Right atrium auricular region (tissue), 2 donors: ENCODE data around the gene SATB1. TPM values are rescaled to one million over a fixed set of nuclear protein-coding genes. Genes with fewer than 3 reads are reported as not detected.

Source experiments
- DNase-seq: peaks from one replicate; pipeline ENCODE4 v3.0.0-alpha.2; 2019; ENCODE audit warnings: low spot score
- H3K27ac ChIP-seq, 2 donors: fragments of 200-600 bp; sonication (generic); 1 replicate in 1 of 2; 2 replicates in 1 of 2; pipeline ENCODE4 v1.5.1; 2016 to 2019
- H3K27me3 ChIP-seq, 2 donors: fragments of 200-600 bp; sonication (generic); one replicate each; pipeline versions ENCODE4 v1.5.1 to v1.6.0; 2017 to 2019
- H3K36me3 ChIP-seq: fragments of 200-600 bp; sonication (generic); one replicate; pipeline ENCODE4 v1.5.1; 2016
- H3K4me1 ChIP-seq, 2 donors: fragments of 200-600 bp; sonication (generic); one replicate each; pipeline versions ENCODE4 v1.5.1 to v1.6.0; 2017 to 2019
- H3K4me3 ChIP-seq, 2 donors: fragments of 200-600 bp; sonication (generic); 1 replicate in 1 of 2; 2 replicates in 1 of 2; pipeline ENCODE4 v1.5.1; 2017 to 2019; ENCODE audit warnings: mild to moderate bottlenecking in 1 of 2, moderate library complexity in 1 of 2
- H3K9me3 ChIP-seq, 2 donors: fragments of 200-600 bp; sonication (generic); one replicate each; pipeline ENCODE4 v1.5.1; 2019
- CTCF ChIP-seq, 2 donors: fragments of 200-600 bp; sonication (generic); IDR thresholded peaks; one replicate each; pipeline ENCODE4 v1.5.1; 2019; ENCODE audit warnings: antibody characterized with exemption in 2 of 2
- total RNA-seq, 2 donors: library from RNA; depleted of rRNA; stranded (reverse); fragments of >200 nt; gene quantifications; one replicate each; pipeline ENCODE4 v1.1.0, GENCODE V29; 2016

The SATB1 gene
- total RNA-seq, 2 donors from 2014 or later, result 41.6 to 45.2 TPM

- Histone ChIP-seq H3K4me1 (no peaks in the 10 kb centered on the region), H3K27me3 (no peaks in the 10 kb centered on the region), H3K27ac (no peak overlapping the region), H3K36me3 (peaks cover 4% of the 10 kb centered on the region), H3K4me3 (no peak overlapping the region), H3K9me3 (no peaks in the 10 kb centered on the region)
- DNase-seq, result no peak
- TF ChIP-seq CTCF (IDR thresholded peaks at IDR 0.05), result no peak
Observed at GRCh38 chr3:18382760-18383369, 42.3 kb downstream of the SATB1 start.

DNA sequence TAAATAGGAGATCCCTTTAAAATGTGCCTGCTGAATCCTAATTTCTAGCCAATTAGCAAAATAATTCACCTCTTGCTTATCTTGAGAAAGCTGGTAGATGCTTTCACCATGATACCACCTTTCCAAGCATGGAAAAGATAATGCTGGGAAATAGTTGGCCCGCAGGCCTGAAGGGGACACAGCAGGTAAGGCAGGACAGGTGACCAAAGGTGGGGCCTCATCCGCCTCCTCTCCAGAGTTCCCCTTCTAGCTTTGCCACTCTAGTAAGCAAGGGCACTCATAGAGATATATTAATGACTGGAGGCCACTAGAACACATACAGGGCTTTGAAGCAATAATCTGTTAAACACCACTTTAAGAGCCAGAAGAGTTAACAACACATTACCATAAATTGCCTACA is 45.5 kb downstream of the SATB1 start:
- no peak for TF ChIP-seq CTCF (IDR thresholded peaks at IDR 0.05)
- Histone ChIP-seq H3K36me3 (peaks cover 14% of the 10 kb centered on the region), H3K4me1 (no peaks in the 10 kb centered on the region), H3K9me3 (no peaks in the 10 kb centered on the region), H3K27me3 (no peaks in the 10 kb centered on the region), H3K4me3 (no peak overlapping the region), H3K27ac (no peak overlapping the region)
- DNase-seq, result no peak

DNA sequence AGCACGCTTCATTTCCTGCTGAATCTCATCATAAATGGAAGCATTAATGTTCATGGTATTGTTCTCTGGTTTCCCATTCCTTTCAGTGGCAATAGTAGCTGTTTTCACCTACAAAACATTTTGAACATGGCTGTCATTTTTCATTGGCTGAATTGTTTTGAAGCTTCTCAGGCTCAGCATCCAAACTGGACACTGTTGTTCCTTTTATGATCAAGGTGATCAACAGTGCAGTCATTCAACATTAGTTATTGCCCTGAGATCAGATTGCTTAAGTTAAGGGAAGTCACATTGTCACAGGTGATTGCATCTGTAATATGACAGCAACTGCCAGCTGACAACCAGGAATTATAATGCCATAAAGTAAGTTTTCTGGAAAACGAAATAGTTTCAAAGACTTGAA is 46.9 kb downstream of the SATB1 start:
- H3K36me3 ChIP-seq, result peaks cover 14% of the 10 kb centered on the region
- H3K9me3 ChIP-seq, result no peaks in the 10 kb centered on the region

GRCh38 chr3:18376682-18377081 is 48.5 kb downstream of the SATB1 start:
- peaks cover 18% of the 10 kb centered on the region for H3K36me3 ChIP-seq
- no peak overlapping the region for H3K4me3 ChIP-seq
- H3K27me3 ChIP-seq, result no peaks in the 10 kb centered on the region
- H3K27ac ChIP-seq, result no peak overlapping the region
- no peaks in the 10 kb centered on the region for H3K9me3 ChIP-seq
- H3K4me1 ChIP-seq, result no peaks in the 10 kb centered on the region
- DNase-seq, result no peak
- no peak for TF ChIP-seq CTCF (IDR thresholded peaks at IDR 0.05)

More for the DNA sequence above, 46.9 kb downstream of the SATB1 start:
- H3K27me3 ChIP-seq, result no peaks in the 10 kb centered on the region
- H3K4me1 ChIP-seq, result no peaks in the 10 kb centered on the region
- TF ChIP-seq CTCF (IDR thresholded peaks at IDR 0.05), result no peak
- no peak overlapping the region for H3K4me3 ChIP-seq
- no peak for DNase-seq
- no peak overlapping the region for H3K27ac ChIP-seq

DNA sequence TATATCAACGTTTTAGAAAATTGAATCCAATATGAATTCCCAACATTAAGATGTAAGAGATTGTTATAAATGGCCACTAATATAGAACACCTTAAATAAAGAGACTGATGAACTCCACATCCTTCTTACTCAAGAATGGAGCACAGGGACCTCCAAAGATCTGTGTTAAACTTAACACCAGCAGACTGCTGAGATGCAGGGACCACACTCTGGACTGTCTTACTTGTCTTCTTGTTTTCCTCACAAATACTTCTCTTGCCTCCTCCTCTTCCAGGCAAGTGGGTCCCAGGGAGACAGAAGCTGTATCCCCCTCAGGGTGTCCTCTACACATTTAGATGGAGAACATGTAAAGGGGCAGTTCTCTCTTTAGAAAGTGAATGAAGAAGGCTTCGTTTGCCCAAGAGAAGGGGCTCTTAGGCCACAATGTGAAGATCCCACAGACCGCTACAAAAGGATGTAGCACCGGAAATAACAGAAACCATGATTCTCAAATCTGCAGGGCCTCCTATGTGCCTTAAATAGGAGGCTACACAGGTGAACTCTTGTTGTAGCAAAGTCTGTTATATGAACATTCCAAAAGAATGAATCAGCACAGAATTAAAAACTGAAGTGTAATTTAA is 52.2 kb downstream of the SATB1 start:
- H3K27ac ChIP-seq, result no peak overlapping the region
- H3K27me3 ChIP-seq, result no peaks in the 10 kb centered on the region
- H3K9me3 ChIP-seq, result no peaks in the 10 kb centered on the region
- no peak for DNase-seq
- no peak for TF ChIP-seq CTCF (IDR thresholded peaks at IDR 0.05)
- peaks cover 18% of the 10 kb centered on the region for H3K36me3 ChIP-seq
- no peak overlapping the region for H3K4me3 ChIP-seq
- H3K4me1 ChIP-seq, result no peaks in the 10 kb centered on the region

DNA sequence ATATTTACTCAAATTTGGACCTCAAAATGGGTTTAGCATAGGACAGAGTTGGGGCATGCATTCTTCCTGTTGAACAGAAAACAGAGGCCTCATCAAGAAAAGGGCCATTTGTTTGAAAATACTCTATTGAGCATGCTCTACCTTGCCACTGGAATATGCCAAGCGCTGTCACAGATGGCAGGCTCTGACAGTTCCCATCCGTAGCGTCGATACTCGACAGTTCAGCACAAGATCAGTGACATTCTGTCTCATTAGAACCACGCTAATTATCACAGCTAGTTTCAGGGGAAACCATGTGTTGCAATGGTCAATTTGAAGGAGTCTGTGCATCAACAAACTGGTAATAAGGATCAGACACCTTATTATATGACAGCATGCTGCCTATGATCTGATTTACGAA is 54.5 kb downstream of the SATB1 start:
- TF ChIP-seq CTCF (IDR thresholded peaks at IDR 0.05), result no peak
- Histone ChIP-seq H3K27ac (no peak overlapping the region), H3K27me3 (no peaks in the 10 kb centered on the region), H3K36me3 (peaks cover 18% of the 10 kb centered on the region), H3K9me3 (no peaks in the 10 kb centered on the region), H3K4me3 (no peak overlapping the region), H3K4me1 (no peaks in the 10 kb centered on the region)
- no peak for DNase-seq
